HG03103 (cell line): ENCODE results near the gene GIMAP2.

ENCODE experiments used
- ATAC-seq: cut with Tn5 transposase; IDR thresholded peaks from one replicate; pipeline ENCODE4 v1.9.1; 2021; ENCODE audit warnings: low read depth; ENCODE audit not compliant: unreplicated experiment

The GIMAP2 gene

GRCh38 chr7:150731916-150732315, 46.4 kb downstream of the GIMAP2 start:
- ATAC-seq = no peak

- no peak for ATAC-seq
Measured at GRCh38 chr7:150732786-150733481, 47.4 kb downstream of the GIMAP2 start.

DNA sequence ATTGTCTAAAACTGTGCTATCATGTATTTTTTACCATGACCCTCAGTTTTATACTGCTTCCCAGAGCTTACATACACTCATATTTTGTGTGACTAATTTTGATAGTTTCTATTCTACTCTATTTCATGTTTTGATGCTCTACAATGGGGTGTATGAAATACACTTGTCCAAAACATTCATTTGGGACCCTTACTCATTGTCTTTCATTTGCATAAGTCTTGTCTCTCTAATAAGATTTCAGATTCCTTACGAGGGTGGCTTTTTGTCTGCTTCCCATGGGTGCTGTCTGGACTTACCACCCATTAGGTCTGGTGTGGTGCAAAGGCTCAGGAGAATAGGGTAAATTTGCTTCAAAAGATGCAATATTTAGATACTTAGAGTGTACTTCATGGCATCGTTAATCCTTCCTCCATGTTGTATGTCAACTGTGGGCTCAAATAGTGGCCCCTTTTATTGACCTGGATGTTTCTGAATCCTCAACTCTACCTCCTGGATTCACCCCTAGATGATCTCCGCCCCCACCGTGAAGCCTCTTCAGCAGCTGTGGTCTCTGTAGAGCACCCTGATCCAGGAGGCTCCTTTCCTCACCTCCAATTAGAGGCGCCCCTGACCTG, 48.1 kb downstream of the GIMAP2 start:
- ATAC-seq = no peak

GRCh38 chr7:150734254-150734653, 48.7 kb downstream of the GIMAP2 start:
- ATAC-seq = no peak

DNA sequence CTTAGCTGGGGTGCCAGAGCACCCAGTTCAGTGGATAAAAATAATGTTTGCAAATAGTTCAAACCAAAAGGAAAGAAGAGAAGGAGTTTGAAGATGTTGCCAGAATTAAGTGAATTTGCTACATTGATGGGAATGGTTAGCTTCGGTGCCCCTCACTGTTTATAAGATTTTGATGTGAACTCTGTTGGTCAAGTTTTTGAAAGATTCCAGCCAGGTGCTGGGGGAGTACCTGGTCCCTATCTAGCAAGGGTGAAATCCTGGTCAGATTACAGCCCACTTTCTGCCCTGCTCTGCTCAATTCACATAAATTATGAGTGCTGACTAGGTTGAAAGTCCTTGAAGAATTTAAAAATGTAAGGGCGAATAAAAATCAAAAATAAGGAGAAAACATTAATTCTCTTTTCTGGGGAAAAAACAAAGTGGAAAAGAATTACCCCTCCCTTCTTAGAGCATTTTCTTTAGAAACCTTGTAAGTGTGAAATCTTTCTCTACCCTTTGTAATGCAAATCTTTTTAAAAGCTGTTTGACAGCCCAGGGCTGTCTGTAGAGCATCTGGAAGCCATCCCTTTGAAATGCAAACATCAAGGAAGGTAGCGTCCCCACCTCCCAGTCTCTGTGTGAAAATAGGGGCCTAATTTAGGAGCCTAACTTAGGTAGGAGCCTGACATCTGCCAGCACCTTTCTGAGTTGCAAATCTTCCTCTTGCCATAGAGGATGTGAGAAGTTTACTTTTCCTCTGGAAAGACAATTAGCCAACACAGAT, 50.3 kb downstream of the GIMAP2 start:
- ATAC-seq = no peak

DNA sequence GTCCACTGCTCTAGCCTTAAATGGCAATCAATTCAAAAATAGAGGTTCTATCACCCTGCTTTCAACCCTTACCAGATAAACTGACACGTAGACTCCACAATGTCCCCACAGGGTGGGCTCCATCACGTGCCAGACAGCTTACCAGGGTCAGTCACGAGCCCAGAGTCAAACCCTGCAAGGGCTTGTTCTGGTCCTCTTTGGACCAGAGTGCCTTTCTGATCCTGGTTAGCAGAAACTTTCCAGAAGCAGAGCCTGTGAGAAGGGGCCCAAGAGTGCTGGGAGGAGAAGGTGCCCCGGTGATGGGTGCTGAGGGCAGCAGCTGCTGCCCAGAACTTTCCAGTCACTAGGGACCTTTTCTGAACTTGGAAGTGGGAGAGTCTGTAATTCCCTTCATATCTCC, 51.4 kb downstream of the GIMAP2 start:
- ATAC-seq = peak; percentile 14

DNA sequence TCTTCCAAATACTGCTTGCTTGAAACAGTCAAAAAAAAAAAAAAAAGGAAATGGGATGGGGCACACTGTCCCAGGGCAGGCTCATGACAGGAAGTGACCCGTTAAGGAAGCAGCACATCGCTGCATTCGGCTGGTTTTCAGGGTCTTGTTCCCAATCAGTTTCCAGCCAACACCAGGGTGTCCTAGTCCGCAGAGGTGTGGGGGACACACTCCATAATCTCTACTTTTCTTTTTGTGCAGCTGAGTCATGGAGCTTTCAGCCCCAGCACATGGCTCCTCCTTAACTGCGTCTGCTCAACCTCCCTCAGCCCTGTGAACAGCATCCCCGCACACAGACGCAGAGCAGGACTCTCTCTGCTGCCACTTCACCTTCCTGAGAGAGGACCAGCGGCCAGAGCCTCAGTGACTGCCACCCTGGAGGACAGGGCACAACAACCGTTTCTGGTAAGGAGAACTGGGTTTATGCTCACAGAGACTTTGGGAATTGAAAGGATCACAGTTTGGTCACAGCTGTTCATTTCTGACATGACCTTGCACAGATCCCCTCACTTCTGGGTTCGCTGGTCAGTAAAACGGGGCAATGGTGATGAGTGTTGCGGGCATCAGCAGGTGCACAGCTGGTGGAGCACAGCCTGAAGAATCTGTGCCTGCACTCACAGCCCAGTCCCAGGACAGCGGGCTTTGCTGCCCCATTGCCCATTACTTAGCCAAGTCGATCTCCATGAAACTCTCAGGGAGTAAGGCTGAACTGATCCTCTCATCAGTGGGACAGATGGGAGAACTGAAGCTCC, 52.0 kb downstream of the GIMAP2 start, which contains the start of gene GIMAP5:
TSS of gene GIMAP5 (plus strand) at position 154 of the 791 bp plus-strand sequence. CDS start 3,467 bp downstream, outside the sequence.
- ATAC-seq = peak; percentile 62

DNA sequence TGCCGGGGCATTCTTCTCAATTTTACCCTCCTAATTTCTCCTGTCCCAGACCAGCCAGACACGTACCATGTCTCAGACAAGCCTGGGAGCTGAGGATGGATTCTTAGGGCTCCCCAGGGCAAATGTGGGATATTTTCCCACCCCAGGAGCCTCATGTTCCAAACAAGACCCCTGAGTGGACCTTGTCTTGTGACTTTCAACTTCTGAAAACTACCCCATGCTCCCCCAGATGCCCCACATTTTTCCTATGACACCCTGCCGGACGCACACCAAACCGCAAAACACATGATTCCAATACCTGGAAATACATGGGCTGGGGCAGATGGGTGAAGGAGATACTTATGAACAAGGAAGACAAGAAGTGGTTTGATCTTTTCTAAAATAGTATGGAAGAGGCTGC, 52.6 kb downstream of the GIMAP2 start:
- ATAC-seq = no peak

GRCh38 chr7:150738591-150739001, 53.1 kb downstream of the GIMAP2 start:
- no peak for ATAC-seq

DNA sequence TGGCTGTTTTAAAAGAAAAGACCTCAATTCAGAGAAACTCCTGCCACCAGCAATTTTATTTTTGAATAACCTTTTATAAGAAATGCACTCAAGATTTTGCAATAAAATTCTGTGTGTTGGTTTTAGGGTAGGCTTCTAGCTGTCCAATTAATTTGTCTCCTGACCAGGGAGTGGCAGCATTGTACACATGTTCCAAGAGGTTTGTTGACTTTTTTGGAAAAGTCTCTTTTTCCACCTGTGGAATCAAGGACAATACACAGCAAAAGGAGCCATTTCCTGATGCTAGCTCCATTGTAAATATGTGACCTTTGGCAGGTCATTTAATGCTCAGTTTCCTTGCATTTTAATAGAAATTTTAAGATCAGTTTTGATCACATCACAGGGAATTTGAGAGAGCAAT, 53.5 kb downstream of the GIMAP2 start:
- ATAC-seq = no peak

GRCh38 chr7:150740053-150740452, 54.5 kb downstream of the GIMAP2 start:
- no peak for ATAC-seq

DNA sequence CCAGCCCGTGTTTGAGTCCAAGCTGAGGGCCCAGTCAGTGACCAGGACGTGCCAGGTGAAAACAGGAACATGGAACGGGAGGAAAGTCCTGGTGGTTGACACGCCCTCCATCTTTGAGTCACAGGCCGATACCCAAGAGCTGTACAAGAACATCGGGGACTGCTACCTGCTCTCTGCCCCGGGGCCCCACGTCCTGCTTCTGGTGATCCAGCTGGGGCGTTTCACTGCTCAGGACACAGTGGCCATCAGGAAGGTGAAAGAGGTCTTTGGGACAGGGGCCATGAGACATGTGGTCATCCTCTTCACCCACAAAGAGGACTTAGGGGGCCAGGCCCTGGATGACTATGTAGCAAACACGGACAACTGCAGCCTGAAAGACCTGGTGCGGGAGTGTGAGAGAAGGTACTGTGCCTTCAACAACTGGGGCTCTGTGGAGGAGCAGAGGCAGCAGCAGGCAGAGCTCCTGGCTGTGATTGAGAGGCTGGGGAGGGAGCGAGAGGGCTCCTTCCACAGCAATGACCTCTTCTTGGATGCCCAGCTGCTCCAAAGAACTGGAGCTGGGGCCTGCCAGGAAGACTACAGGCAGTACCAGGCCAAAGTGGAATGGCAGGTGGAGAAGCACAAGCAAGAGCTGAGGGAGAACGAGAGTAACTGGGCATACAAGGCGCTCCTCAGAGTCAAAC, 56.9 kb downstream of the GIMAP2 start:
- ATAC-seq = no peak
